Pons (tissue), 1 donor: ENCODE results near the gene CTPS2.

Experiments
- DNase-seq: peaks from one replicate; pipeline ENCODE4 v3.0.0-alpha.2; 2016; ENCODE audit warnings: low spot score

Gene CTPS2

DNA sequence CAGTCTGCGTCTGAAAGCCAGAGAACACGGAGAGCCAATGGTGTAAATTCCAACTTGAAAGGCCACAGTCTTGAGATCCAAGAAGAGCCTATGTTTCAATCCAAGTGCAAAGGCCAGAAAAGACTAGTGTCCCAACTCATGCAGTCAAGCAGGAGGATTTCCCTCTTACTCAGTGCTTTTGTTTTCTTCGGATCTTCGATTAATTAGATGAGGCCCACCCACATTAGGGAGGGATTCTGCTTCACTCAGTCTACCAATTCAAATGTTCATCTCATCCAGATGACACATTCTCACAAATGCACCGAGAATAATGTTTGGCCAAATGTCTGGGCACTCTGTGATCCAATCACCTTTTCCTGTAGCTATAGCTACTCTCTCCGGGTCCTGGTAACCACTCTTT lies 154.0 kb downstream of the CTPS2 start:
- no peak for DNase-seq

DNA sequence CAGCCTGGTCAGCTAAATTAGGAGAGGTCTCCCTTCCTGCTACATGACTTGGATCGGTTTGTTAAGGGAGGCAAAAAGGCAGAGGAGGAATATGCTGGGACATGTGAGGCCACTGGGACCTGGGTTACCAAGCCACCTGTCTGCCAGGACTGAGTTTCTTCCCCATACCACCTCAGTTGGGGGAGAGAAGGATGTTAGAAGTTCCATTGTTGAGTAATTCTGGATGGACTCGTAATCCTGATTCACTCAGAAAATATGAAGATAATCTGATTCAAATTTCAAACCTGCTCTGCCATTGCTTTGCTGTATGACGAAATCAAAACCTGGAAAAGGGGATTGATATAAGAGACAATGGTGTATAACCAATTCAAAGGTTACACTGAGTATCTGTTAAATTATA lies 159.9 kb downstream of the CTPS2 start:
- no peak for DNase-seq

DNA sequence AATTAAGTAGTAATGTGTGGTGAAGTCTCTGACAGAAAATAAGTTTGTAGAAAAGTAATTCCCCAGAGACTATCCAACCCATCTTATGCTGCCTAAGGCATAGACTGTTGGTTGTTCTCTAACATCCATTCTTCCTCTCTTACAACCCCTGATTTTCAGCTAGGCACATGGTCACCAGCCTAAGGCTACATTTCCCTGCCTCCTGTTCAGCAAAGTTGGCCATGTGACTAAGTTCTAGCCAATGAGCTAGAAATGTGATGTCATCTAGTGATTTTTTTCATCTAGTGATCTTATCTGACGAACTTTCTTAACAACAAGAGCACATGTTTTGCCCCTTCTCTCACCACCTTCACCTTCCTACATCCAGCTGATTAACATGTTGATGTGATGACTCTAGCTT lies 164.8 kb downstream of the CTPS2 start:
- DNase-seq, result no peak

DNA sequence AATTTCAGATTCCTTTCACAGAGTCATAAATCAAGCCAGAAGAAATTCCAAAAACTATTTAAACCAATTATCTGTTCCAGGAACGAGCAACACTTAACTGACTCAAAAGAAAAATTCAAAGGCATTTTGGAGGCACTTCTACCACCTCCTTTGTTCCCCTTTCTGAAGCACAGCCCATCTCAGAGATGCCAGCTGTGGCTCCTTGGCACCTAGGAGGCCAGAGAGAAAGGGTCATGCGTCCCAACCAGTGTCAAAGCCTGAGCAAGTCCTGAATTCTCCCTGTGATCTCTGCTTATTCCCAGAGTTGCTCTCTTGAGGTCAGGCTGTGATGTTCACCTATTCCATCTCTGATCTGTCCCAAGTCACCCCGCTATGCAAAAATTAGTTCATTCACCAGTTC lies 167.5 kb downstream of the CTPS2 start:
- DNase-seq, result no peak
